WI38 (cell line): ENCODE data around the gene LYSMD1.

Experiments used
- H3K4me3 ChIP-seq: 2 replicates; pipeline ENCODE4 v1.5.1; 2011; ENCODE audit warnings: low read depth, mild to moderate bottlenecking, control low read depth, low read length
- TF ChIP-seq, protein P1 (sequence below): IDR thresholded peaks from 2 replicates; pipeline ENCODE4 v1.5.1; 2012; ENCODE audit warnings: low read depth, mild to moderate bottlenecking, control low read depth, low read length

The LYSMD1 gene

DNA sequence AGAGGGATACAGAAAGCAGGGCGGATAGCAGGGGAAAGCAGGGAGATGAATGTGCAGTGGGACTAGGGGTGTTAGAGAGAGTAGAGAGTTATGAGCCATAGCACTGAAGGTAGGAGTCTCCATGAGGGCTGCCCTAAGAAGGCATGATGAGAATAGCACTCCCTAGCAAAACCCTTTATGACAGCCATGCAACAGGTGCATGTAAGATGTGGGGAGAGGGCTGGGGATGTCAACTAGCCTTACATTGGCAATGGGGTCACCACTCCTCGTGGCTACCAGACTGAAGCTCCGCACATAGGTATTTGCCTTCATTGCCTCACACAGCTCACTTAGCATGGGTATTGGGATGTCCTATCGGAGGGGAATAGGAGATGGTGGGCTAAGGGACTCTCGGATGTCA, 5.5 kb upstream of the LYSMD1 start:
- no peak overlapping the region for H3K4me3 ChIP-seq
- TF ChIP-seq, protein P1, sequence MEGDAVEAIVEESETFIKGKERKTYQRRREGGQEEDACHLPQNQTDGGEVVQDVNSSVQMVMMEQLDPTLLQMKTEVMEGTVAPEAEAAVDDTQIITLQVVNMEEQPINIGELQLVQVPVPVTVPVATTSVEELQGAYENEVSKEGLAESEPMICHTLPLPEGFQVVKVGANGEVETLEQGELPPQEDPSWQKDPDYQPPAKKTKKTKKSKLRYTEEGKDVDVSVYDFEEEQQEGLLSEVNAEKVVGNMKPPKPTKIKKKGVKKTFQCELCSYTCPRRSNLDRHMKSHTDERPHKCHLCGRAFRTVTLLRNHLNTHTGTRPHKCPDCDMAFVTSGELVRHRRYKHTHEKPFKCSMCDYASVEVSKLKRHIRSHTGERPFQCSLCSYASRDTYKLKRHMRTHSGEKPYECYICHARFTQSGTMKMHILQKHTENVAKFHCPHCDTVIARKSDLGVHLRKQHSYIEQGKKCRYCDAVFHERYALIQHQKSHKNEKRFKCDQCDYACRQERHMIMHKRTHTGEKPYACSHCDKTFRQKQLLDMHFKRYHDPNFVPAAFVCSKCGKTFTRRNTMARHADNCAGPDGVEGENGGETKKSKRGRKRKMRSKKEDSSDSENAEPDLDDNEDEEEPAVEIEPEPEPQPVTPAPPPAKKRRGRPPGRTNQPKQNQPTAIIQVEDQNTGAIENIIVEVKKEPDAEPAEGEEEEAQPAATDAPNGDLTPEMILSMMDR, result no peak

- H3K4me3 ChIP-seq, result peak overlapping the region; percentile 99
- TF ChIP-seq, protein P1, result no peak
These were observed 1.4 kb upstream of the LYSMD1 start for GRCh38 chr1:151167116-151167515.

DNA sequence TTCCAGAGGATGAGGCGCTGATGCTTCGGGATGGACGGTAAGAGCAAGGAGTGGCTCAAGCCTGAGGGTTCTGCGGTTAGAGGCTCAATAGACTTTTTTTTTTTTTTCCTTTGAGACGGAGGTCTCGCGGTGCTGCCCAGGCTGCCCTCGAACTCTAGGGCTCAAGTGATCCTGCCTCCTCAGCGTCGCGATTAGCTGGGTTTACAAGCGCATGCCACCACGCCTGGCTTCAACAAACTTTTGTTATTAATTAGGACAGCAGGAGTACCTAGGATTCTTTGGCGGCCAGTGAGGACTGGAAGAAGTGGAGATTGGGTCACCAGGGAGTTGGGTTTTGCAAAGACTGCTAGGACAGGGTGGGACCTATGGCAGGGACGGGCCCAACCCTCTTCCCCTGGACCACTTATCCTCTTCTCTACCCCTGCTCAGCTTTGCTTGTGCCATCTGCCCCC, 829 bp upstream of the LYSMD1 start:
- TF ChIP-seq, protein P1, result no peak
- peak overlapping the region; percentile 99 for H3K4me3 ChIP-seq

- TF ChIP-seq, protein P1, result no peak
- H3K4me3 ChIP-seq, result peak overlapping the region; percentile 99
These were observed 393 bp downstream of the LYSMD1 start for GRCh38 chr1:151165281-151165737.

DNA sequence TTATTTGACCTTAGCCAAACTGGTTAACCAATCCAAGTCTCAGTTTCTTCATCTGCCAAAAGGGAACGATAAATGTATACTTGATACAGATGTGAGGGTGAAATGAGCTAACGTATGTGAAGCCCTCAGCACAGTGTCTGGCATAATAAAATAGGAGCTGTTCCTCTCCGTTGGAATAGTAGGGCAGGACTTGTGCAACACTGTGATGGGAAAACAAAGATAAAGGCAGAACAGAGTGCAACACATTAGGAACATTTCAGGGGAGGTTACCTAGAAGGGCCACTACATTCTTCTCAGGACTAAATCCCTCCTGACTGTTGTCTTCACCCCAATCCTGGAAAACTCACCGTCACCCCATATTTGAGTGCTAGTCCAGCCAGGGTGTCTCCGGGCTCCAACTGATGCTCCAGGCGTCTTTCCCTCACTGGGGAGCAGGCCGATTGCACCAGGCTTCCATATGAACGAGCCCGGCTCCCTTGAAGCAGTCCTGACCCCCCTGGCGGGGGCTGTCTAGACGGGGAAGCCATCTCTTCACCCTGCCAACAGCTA, 896 bp downstream of the LYSMD1 start:
- H3K4me3 ChIP-seq, result peak overlapping the region; percentile 99
- TF ChIP-seq, protein P1, result no peak

DNA sequence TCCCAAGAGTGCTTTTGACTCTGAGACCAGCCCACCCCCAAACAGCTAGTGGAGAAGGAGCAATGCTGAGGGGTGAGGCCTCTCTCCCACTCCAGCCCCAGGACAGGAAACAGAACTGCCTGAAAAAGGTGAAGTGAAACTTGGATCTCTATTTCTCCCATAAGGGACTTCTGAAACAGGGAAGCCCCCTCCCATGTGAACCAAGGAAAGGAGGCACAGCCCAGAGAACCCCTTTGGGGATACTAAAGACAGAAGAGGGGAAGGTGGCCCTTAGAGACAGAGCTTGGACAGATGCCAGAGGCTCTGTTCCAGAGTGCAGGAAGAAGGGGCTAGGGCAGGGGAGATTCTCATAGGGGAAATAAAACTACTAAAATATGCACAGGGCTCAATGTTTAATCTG, 6.3 kb downstream of the LYSMD1 start:
- no peak overlapping the region for H3K4me3 ChIP-seq
- TF ChIP-seq, protein P1, result no peak

DNA sequence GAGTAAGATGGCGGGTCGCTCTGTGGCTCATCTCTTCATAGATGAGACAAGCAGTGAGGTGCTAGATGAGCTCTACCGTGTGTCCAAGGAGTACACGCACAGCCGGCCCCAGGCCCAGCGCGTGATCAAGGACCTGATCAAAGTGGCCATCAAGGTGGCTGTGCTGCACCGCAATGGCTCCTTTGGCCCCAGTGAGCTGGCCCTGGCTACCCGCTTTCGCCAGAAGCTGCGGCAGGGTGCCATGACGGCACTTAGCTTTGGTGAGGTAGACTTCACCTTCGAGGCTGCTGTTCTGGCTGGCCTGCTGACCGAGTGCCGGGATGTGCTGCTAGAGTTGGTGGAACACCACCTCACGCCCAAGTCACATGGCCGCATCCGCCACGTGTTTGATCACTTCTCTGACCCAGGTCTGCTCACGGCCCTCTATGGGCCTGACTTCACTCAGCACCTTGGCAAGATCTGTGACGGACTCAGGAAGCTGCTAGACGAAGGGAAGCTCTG, 6.9 kb downstream of the LYSMD1 start:
- H3K4me3 ChIP-seq, result no peak overlapping the region
- TF ChIP-seq, protein P1, result no peak
